PC-3 (cell line): ENCODE data around the gene LINS1. TPM values are rescaled to one million over a fixed set of nuclear protein-coding genes. Genes with fewer than 3 reads are reported as not detected.

Experiments
- ATAC-seq: fragments of 200-7000 bp; cut with Tn5 transposase; 2 replicates; pipeline ENCODE4 v1.9.1; 2020; ENCODE audit warnings: mild to moderate bottlenecking, moderate library complexity
- BruUV-seq: library from RNA; stranded (reverse); fragments of 400-500 nt; replicated peaks from 2 replicates; lab custom pipeline; 2021; lab: Mats Ljungman, UMichigan
- CTCF ChIA-PET: fragments of 300-600 bp; sonication (Branson Sonifier 250); formaldehyde crosslinking; loops from one replicate; lab custom pipeline; 2022; ENCODE audit warnings: antibody characterized with exemption; lab: Charles Lee
- POLR2A ChIA-PET: fragments of 300-600 bp; sonication (Branson Sonifier 250); formaldehyde crosslinking; loops from one replicate; lab custom pipeline; 2022; ENCODE audit warnings: antibody characterized with exemption; ENCODE audit not compliant: unreplicated experiment; lab: Charles Lee
- DNase-seq: peaks from one replicate; pipeline ENCODE4 v3.0.0-alpha.2; 2015
- H2AFZ ChIP-seq: fragments of 300-600 bp; sonication (generic); 2 replicates; pipeline ENCODE4 v1.6.0; 2016; ENCODE audit warnings: antibody characterized with exemption, low read length
- H3F3A ChIP-seq: fragments of 300-600 bp; sonication (generic); one replicate; pipeline ENCODE4 v1.6.0; 2017; ENCODE audit warnings: antibody characterized with exemption, low read length, control low read depth, mild to moderate bottlenecking; ENCODE audit not compliant: unreplicated experiment
- H3K27ac ChIP-seq: fragments of 300-600 bp; sonication (generic); 2 replicates; pipeline ENCODE4 v1.5.1; 2016; ENCODE audit warnings: mild to moderate bottlenecking, low read length
- H3K27me3 ChIP-seq: fragments of 300-600 bp; sonication (generic); 2 replicates; pipeline ENCODE4 v1.6.1; 2016; ENCODE audit warnings: low read length, mixed read lengths
- H3K36me3 ChIP-seq: fragments of 300-600 bp; sonication (generic); 2 replicates; pipeline ENCODE4 v1.6.1; 2016; ENCODE audit warnings: low read depth, mixed run types, low read length, mixed read lengths
- H3K4me1 ChIP-seq: fragments of 300-600 bp; sonication (generic); 2 replicates; pipeline ENCODE4 v1.5.1; 2016; ENCODE audit warnings: low read length; ENCODE audit not compliant: insufficient read depth
- H3K4me2 ChIP-seq: fragments of 300-600 bp; sonication (generic); 2 replicates; pipeline ENCODE4 v1.6.0; 2016; ENCODE audit warnings: low read length
- H3K4me3 ChIP-seq: fragments of 300-600 bp; sonication (generic); 2 replicates; pipeline ENCODE4 v1.5.1; 2016; ENCODE audit warnings: mild to moderate bottlenecking, low read length, mixed read lengths
- H3K79me2 ChIP-seq: fragments of 300-600 bp; sonication (generic); 2 replicates; pipeline ENCODE4 v1.6.1; 2017; ENCODE audit warnings: low read length, mixed read lengths
- H3K9ac ChIP-seq: fragments of 300-600 bp; sonication (generic); 2 replicates; pipeline ENCODE4 v1.6.0; 2016; ENCODE audit warnings: mild to moderate bottlenecking, low read length
- H3K9me2 ChIP-seq: fragments of 300-600 bp; sonication (generic); replicated peaks from 2 replicates; pipeline ENCODE4 v1.6.1; 2016; ENCODE audit warnings: mixed run types, low read length, mixed read lengths
- H3K9me3 ChIP-seq: fragments of 300-600 bp; sonication (generic); 2 replicates; pipeline ENCODE4 v1.6.1; 2016; ENCODE audit warnings: low read length, mixed read lengths
- H4K20me1 ChIP-seq: fragments of 300-600 bp; sonication (generic); 2 replicates; pipeline ENCODE4 v1.6.1; 2016; ENCODE audit warnings: low read length, mixed read lengths
- EZH2 ChIP-seq: fragments of 300-600 bp; sonication (generic); IDR thresholded peaks from one replicate; pipeline ENCODE4 v1.6.1; 2017; ENCODE audit warnings: antibody characterized with exemption, mild to moderate bottlenecking, low read length; ENCODE audit not compliant: unreplicated experiment
- EZH2phosphoT487 ChIP-seq: fragments of 300-600 bp; sonication (generic); IDR thresholded peaks from 2 replicates; pipeline ENCODE4 v1.6.1; 2018; ENCODE audit warnings: mild to moderate bottlenecking, antibody characterized with exemption, low read length, borderline replicate concordance
- intact Hi-C: fragments of 100-400 bp; cut with micrococcal nuclease; formaldehyde crosslinking; loops from 2 replicates; pipeline ENCODE4 v1.9.0; 2023
- total RNA-seq: library from RNA; depleted of rRNA; stranded (reverse); fragments of >200 nt; gene quantifications from 2 replicates; pipeline ENCODE4 v1.2.3, GENCODE V29; 2014
- TF ChIP-seq, protein P1 (sequence below): fragments of 300-600 bp; sonication (generic); conservative IDR thresholded peaks from 2 replicates; pipeline ENCODE4 v1.5.1; 2017; ENCODE audit warnings: antibody characterized with exemption, low read depth, mild to moderate bottlenecking, low read length

The LINS1 gene
- total RNA-seq, 1 experiment from 2014 or later, result 8.5 TPM

DNA sequence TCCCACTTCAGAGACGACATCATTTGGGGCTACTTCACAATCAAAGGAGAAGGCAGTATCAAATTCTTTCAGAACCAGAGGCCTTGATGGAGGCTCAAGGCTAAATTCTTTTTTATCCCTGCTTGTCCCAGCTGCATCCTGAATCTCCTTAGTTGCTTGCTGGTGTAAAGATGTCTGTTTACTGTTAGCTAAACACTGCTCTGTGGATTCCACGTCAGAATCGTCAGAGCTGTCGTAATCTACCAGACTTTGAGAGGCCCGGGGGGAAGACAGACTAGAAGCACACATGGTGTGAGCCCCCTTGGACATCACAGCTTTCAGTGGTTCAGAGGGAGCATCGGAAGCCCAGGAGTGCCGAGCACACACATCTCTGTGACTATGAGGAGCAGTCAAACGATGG, 32.6 kb downstream of the LINS1 start:
- Histone ChIP-seq H3K27me3 (no peaks in the 10 kb centered on the region), H3K4me2 (no peak overlapping the region), H3K9ac (no peak overlapping the region), H3K27ac (no peak overlapping the region), H4K20me1 (no peaks in the 10 kb centered on the region), H3K9me2 (no peaks in the 10 kb centered on the region), H3K4me1 (no peaks in the 10 kb centered on the region), H2AFZ (no peak overlapping the region), H3K4me3 (no peak overlapping the region), H3K9me3 (no peaks in the 10 kb centered on the region), H3K36me3 (peaks cover 17% of the 10 kb centered on the region), H3F3A (no peaks in the 10 kb centered on the region), H3K79me2 (no peaks in the 10 kb centered on the region)
- intact Hi-C loops, result no loop called here
- POLR2A ChIA-PET, result no interaction called here
- no peak for TF ChIP-seq EZH2phosphoT487
- TF ChIP-seq, protein P1, sequence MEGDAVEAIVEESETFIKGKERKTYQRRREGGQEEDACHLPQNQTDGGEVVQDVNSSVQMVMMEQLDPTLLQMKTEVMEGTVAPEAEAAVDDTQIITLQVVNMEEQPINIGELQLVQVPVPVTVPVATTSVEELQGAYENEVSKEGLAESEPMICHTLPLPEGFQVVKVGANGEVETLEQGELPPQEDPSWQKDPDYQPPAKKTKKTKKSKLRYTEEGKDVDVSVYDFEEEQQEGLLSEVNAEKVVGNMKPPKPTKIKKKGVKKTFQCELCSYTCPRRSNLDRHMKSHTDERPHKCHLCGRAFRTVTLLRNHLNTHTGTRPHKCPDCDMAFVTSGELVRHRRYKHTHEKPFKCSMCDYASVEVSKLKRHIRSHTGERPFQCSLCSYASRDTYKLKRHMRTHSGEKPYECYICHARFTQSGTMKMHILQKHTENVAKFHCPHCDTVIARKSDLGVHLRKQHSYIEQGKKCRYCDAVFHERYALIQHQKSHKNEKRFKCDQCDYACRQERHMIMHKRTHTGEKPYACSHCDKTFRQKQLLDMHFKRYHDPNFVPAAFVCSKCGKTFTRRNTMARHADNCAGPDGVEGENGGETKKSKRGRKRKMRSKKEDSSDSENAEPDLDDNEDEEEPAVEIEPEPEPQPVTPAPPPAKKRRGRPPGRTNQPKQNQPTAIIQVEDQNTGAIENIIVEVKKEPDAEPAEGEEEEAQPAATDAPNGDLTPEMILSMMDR, result no peak
- TF ChIP-seq EZH2, result no peak
- DNase-seq, result no peak
- no TSS peak for BruUV-seq
- ATAC-seq, result no peak
- CTCF ChIA-PET, result no interaction called here

DNA sequence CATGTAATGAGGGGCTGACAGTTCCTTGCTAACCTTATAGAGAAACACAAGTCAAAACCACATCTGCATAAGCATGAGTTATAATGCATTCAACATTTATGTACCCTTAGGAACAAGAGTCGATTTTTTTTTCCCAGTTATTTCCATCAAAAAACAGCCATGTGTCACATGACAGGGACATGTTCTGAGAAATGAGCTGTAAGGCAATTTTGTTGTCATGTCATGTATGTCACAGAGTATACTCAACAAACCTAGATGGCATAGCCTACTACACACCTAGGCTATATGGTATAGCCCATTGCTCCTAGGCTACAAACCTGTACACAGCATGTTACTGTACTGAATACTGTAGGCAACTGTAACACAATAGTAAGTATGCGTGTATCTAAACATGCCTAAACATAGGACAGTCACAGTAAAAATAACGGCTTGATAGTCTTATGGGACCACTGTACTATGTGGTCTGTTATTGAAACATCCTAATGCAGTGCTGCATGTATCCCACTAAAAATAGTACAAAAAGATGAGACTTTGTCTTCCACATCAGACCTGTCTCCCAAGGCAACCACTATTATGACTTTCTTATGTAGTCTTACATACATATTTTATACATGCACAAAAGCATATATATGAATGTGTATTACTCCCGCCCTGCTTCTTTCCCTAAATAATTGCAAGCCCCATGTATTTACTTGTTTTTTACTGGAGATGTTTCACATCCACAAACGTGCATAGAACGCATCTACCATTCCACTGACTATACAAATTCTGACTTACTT, 34.9 kb downstream of the LINS1 start:
- Histone ChIP-seq H3K9me3 (no peaks in the 10 kb centered on the region), H4K20me1 (no peaks in the 10 kb centered on the region), H3K27me3 (no peaks in the 10 kb centered on the region), H3K79me2 (no peaks in the 10 kb centered on the region), H3K4me2 (no peak overlapping the region), H3K4me3 (no peak overlapping the region), H3F3A (no peaks in the 10 kb centered on the region), H3K4me1 (no peaks in the 10 kb centered on the region), H3K36me3 (peaks cover 10% of the 10 kb centered on the region), H2AFZ (no peak overlapping the region), H3K9ac (no peak overlapping the region), H3K9me2 (no peaks in the 10 kb centered on the region), H3K27ac (no peak overlapping the region)
- POLR2A ChIA-PET, result no interaction called here
- DNase-seq, result no peak
- CTCF ChIA-PET, result no interaction called here
- intact Hi-C loops, result no loop called here
- TF ChIP-seq EZH2 (no peak), EZH2phosphoT487 (no peak)
- TF ChIP-seq, protein P1, result no peak
- no TSS peak for BruUV-seq
- ATAC-seq, result no peak

DNA sequence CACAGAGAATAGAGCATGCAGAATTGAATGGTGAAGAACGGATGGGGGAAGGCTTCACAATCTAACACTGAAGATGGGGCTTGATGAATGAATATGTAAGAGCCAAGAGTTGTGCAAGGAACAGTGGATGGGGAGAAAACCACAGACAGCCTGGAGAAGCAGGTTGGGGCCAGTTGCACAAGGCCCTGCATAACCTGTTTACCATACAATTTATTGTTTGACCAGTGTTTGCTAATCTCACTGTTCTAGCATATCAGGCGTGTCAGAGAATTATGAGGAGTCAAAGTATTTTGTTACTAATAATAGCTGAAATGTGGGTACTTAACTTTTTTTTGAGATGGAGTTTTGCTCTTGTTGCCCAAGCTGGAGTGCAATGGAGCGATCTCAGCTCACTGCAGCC, 36.4 kb downstream of the LINS1 start:
- TF ChIP-seq EZH2 (no peak), EZH2phosphoT487 (no peak)
- H3K9ac ChIP-seq, result no peak overlapping the region
- H4K20me1 ChIP-seq, result no peaks in the 10 kb centered on the region
- ChIA-PET CTCF (no interaction called here), POLR2A (no interaction called here)
- H3K4me1 ChIP-seq, result no peaks in the 10 kb centered on the region
- no peaks in the 10 kb centered on the region for H3F3A ChIP-seq
- H3K9me2 ChIP-seq, result no peaks in the 10 kb centered on the region
- H3K27me3 ChIP-seq, result no peaks in the 10 kb centered on the region
- H3K36me3 ChIP-seq, result no peaks in the 10 kb centered on the region; the same call in 1 of the 2 replicates
- H3K4me2 ChIP-seq, result no peak overlapping the region
- H3K9me3 ChIP-seq, result no peaks in the 10 kb centered on the region
- H3K4me3 ChIP-seq, result no peak overlapping the region
- ATAC-seq (no peak), DNase-seq (peak; percentile 21)
- no peaks in the 10 kb centered on the region for H3K79me2 ChIP-seq
- no peak overlapping the region for H3K27ac ChIP-seq
- intact Hi-C loops, result no loop called here
- BruUV-seq, result no TSS peak
- H2AFZ ChIP-seq, result no peak overlapping the region
